ENCODE data around the gene SPHKAP. TPM values are rescaled to one million over a fixed set of nuclear protein-coding genes. Genes with fewer than 3 reads are reported as not detected.
"Not testable (repeated sequence)": the region's sequence is repeated elsewhere in the genome, so short reads cannot be mapped to it uniquely, and the experiment has no call there.

SPHKAP gene, protein sequence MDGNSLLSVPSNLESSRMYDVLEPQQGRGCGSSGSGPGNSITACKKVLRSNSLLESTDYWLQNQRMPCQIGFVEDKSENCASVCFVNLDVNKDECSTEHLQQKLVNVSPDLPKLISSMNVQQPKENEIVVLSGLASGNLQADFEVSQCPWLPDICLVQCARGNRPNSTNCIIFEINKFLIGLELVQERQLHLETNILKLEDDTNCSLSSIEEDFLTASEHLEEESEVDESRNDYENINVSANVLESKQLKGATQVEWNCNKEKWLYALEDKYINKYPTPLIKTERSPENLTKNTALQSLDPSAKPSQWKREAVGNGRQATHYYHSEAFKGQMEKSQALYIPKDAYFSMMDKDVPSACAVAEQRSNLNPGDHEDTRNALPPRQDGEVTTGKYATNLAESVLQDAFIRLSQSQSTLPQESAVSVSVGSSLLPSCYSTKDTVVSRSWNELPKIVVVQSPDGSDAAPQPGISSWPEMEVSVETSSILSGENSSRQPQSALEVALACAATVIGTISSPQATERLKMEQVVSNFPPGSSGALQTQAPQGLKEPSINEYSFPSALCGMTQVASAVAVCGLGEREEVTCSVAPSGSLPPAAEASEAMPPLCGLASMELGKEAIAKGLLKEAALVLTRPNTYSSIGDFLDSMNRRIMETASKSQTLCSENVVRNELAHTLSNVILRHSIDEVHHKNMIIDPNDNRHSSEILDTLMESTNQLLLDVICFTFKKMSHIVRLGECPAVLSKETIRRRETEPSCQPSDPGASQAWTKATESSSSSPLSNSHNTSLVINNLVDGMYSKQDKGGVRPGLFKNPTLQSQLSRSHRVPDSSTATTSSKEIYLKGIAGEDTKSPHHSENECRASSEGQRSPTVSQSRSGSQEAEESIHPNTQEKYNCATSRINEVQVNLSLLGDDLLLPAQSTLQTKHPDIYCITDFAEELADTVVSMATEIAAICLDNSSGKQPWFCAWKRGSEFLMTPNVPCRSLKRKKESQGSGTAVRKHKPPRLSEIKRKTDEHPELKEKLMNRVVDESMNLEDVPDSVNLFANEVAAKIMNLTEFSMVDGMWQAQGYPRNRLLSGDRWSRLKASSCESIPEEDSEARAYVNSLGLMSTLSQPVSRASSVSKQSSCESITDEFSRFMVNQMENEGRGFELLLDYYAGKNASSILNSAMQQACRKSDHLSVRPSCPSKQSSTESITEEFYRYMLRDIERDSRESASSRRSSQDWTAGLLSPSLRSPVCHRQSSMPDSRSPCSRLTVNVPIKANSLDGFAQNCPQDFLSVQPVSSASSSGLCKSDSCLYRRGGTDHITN (N-terminal part only)
- not detected for polyA plus RNA-seq (2012; ENCODE audit: missing spikeins)

DNA sequence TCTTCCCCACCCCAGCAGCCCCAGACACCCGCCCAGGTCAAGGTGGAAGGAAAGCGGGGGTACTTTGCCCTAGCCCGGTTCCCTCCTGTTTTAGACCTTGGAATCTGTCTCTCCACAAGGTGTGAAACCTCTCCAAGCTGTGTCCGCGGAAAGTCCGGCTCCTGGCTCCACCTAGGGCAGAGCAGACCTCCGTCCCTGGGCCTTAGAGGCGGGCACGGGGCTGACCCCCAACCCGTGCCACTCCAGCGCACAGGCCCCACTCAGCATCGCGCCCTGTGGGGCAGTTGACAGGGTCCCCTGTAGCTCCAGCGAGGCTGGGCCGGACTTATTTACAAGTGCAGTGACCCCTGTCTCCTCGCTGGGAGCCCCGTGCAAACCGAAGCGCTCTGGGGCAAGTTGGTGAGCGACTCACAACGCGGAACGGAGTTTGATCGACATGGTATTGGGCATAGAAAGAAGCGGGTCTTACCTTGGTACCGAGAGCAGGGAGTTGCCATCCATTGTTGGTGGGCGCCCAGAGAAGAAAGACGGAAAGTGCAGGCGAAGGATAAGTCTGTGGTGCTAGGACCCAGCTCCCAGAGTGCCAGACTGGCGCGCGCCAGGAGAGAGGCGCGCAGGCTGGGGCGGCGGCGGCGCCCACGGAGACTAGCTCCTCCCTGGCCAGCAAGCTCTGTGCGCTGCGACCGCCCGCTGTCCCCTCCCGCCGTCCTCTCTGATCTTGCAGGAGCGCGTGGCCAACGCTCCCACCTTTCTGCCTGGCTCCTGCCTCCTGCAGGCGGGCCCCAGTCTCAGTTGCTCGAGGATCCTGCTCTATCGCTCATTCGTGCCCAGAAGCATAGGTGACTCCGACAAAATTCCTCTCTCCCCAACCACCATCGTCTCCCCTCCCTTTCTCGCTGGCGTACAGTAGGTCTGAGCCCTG, at the start of gene SPHKAP:
Gene SPHKAP (minus strand): TSS at position 590 of the 922 bp plus-strand sequence. CDS start 89 bp downstream, at position 501.
- TF ChIP-seq POLR2A (IDR thresholded peaks at IDR 0.05; ENCODE audit: low read depth, low read length) (no peak), TAF1 (IDR thresholded peaks at IDR 0.05; ENCODE audit: borderline replicate concordance, low read depth, low read length) (no peak), POLR2AphosphoS5 (IDR thresholded peaks at IDR 0.05; ENCODE audit: low read depth, low read length) (no peak)
- DNase-seq (ENCODE audit: insufficient read length) (no peak), FAIRE-seq (no peak)

DNA sequence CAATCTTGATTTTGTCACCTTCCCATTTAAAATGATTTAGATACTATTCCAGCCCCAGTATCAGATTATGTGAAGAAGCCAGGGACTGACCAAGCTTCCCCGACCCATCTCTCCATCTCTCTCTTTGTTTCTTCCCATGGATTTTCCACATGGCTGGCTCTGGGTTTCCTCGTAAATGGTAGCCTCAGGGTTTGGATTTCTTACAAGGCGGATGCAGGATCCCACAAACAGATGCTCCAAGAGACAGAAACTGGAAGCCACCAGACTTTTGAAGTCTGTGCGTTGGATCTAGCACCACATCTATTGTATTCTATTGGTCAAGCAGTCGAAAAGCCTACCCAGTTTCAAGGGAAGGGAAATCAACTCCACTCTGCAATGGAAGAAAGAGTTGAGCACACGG, 46.0 kb upstream of the SPHKAP start:
- no peak for FAIRE-seq
- DNase-seq (ENCODE audit: insufficient read length): no peak
- TF ChIP-seq POLR2AphosphoS5 (IDR thresholded peaks at IDR 0.05; ENCODE audit: low read depth, low read length) (no peak), POLR2A (IDR thresholded peaks at IDR 0.05; ENCODE audit: low read depth, low read length) (no peak), TAF1 (IDR thresholded peaks at IDR 0.05; ENCODE audit: borderline replicate concordance, low read depth, low read length) (no peak)

DNA sequence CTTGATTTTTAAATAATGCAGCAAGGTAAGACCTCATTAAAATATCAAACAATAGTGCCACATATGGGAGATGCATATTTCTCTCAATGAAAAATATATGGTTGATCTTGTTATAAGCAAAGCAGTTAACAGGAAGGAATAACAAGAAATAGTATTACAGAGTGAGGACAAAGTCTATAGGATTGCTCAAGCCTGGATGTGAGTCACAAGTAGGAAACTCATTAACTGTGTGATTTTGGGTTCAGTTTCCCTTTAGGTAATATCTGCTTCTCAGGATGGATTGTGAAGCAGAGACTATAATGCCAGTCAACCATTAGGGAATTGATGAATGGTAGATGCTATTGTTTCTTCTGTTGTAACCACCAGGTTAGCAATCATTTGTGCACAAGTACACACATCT, 42.9 kb upstream of the SPHKAP start:
- no peak for FAIRE-seq
- no peak for TF ChIP-seq POLR2A (IDR thresholded peaks at IDR 0.05; ENCODE audit: low read depth, low read length)
- no peak for TF ChIP-seq POLR2AphosphoS5 (IDR thresholded peaks at IDR 0.05; ENCODE audit: low read depth, low read length)
- TF ChIP-seq TAF1 (IDR thresholded peaks at IDR 0.05; ENCODE audit: borderline replicate concordance, low read depth, low read length): no peak
- DNase-seq (ENCODE audit: insufficient read length): no peak

DNA sequence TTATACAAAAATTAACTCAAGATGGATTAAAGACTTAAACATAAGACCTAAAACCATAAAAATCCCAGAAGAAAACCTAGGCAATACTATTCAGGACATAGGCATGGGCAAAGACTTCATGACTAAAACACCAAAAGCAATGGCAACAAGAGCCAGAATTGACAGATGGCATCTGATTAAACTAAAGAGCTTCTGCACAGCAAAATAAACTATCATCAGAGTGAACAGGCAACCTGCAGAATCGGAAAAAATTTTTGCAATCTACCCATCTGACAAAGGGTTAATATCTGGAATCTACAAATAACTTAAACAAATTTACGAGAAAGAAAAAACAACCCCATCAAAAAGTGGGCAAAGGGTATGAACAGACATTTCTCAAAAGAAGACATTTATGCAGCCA, 37.1 kb upstream of the SPHKAP start:
- DNase-seq (ENCODE audit: insufficient read length); FAIRE-seq: not testable (repeated sequence)

DNA sequence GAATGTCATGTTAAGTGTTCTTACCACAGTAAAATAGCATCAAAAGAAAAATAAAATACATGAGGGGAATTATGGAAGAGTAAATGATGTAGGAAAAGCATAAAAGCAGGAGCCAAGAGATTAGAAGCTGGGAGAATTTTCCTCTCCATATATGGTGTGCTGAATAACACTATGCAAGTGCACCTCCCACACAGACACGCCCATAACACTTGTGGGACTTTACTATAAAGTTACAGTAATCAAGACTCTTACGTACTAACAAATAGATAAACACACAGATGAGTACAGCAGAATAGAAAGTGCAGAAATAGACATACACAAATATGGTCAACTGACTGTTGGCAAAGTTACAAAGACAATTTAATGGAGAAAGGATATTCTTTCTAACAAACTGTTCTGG, 16.0 kb upstream of the SPHKAP start:
- FAIRE-seq (no peak), DNase-seq (ENCODE audit: insufficient read length) (no peak)
- no peak for TF ChIP-seq TAF1 (IDR thresholded peaks at IDR 0.05; ENCODE audit: borderline replicate concordance, low read depth, low read length)
- no peak for TF ChIP-seq POLR2AphosphoS5 (IDR thresholded peaks at IDR 0.05; ENCODE audit: low read depth, low read length)
- no peak for TF ChIP-seq POLR2A (IDR thresholded peaks at IDR 0.05; ENCODE audit: low read depth, low read length)

DNA sequence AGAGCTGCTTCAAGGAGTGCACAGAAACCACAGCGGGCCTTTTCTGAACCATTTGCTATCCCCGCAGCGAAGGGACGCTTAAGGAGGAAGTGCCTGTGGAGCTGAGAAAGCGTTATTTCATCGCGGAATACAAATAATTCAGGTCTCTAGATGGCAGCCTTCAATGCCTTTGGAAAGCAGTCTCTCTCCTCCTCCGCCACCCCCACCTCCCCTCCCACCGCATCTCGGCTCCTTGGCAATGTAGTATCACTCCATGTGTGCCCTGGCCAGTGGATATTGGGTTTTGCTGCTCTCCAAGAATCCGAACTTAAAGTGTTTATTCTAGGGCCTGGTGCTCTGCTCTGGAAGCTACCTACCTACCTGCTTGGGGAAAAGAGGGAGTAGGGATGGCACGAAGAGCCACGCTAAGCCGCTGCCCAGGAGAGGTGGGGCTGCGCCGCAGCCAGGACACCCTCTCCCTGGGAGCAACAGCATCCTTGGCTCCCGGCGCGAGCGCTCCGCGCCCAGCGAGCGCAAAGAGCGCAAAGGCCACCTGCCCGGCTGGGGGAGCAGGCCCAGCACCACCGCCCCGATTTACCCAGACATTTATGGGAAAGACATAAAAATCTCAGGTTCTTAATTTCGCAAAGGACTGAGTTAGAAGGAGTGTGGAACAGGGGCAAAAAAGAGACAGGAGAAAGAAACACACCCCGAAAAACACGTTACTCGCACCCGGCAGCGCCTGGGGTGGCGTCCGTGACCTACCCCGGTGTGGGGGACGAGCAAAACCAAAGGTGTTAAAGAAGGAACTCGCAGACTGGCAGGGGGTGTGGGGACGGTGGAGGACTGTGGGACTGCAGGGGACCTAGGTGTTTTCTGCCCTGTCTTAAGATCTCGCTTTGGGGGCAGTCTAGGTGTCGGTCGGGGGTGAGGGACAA, 1.0 kb downstream of the SPHKAP start:
- TF ChIP-seq POLR2AphosphoS5 (IDR thresholded peaks at IDR 0.05; ENCODE audit: low read depth, low read length) (no peak), POLR2A (IDR thresholded peaks at IDR 0.05; ENCODE audit: low read depth, low read length) (no peak), TAF1 (IDR thresholded peaks at IDR 0.05; ENCODE audit: borderline replicate concordance, low read depth, low read length) (no peak)
- DNase-seq (ENCODE audit: insufficient read length) (no peak), FAIRE-seq (no peak)

DNA sequence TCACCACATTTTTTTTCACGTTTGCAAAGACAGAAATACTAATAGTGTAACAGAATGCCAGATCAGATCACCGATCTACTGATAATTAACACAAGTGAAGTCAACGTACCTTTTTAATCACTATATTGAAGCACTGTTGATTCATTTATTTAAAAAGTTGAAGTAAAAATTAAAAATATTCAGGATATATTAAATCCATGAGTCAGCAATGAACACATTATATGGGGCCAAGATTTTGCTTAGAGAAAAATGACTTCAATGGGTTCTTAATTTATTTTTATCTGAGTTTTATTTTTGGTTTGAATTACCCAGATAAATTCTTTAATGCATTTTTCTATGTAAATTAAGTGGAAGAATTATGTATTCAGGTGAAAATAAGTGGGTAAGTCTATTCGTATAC, 14.2 kb downstream of the SPHKAP start:
- no peak for TF ChIP-seq TAF1 (IDR thresholded peaks at IDR 0.05; ENCODE audit: borderline replicate concordance, low read depth, low read length)
- TF ChIP-seq POLR2A (IDR thresholded peaks at IDR 0.05; ENCODE audit: low read depth, low read length): no peak
- no peak for TF ChIP-seq POLR2AphosphoS5 (IDR thresholded peaks at IDR 0.05; ENCODE audit: low read depth, low read length)
- no peak for FAIRE-seq

DNA sequence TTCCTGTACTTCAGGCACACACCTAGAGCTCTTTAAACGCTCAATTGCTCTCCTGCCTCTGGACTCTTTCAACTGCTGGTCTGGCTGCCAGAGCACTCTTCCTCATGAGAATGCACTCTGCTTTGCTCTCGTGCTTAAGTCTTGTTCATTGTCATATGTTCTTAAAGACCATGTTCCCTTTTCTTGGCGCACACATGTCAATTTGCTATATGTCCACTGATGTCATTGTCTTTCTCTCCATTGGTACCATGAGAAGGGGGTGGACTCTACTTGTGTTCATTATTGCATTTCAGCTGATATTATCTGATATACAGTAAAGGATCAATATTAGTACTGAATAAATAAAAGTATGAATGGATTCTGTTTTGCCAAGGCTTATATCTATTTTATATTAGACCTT, 16.8 kb downstream of the SPHKAP start:
- no peak for DNase-seq (ENCODE audit: insufficient read length)
- TF ChIP-seq POLR2A (IDR thresholded peaks at IDR 0.05; ENCODE audit: low read depth, low read length): no peak
- FAIRE-seq: no peak

More for the DNA sequence above, 14.2 kb downstream of the SPHKAP start:
- DNase-seq (ENCODE audit: insufficient read length): no peak

DNA sequence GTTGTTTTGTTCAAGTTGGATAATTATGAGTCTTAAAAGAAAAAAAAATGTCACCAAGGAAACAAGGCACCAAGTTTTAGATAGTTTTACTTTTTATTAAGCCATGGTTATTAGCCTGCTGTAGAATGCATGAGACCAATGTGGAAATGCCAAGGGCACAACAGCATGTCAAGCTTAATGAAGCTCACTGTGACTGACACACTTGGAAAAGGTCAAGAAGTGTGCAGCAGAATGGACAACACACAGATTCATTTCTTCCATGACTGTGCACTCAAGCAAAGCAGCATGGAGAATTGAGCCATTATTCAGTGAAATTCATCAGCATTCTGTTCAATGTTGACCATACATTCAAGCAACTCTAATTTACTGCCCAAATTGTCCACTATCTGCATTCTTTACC, 23.6 kb downstream of the SPHKAP start:
- DNase-seq (ENCODE audit: insufficient read length) (no peak), FAIRE-seq (no peak)
- TF ChIP-seq POLR2A (IDR thresholded peaks at IDR 0.05; ENCODE audit: low read depth, low read length) (no peak), TAF1 (IDR thresholded peaks at IDR 0.05; ENCODE audit: borderline replicate concordance, low read depth, low read length) (no peak)

DNA sequence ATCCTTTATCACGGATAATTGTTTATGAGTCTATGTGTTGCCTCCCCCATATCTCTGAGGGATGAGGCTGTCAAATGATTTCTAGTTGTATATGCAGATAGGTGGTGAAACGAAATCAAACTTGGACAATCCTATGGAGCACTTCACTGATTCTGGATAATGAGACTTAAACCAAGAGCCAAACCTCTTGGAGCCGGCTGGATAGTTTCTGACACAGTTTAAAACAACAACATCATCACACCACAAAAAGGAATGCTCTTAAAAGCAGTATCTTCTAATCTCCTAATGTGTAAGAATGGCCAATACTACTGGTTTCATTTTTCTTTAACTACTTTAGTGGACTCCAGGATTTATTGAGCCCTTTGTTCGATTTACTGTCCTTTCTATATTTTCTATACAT, 36.5 kb downstream of the SPHKAP start:
- no peak for TF ChIP-seq POLR2AphosphoS5 (IDR thresholded peaks at IDR 0.05; ENCODE audit: low read depth, low read length)
- TF ChIP-seq TAF1 (IDR thresholded peaks at IDR 0.05; ENCODE audit: borderline replicate concordance, low read depth, low read length): no peak
- no peak for TF ChIP-seq POLR2A (IDR thresholded peaks at IDR 0.05; ENCODE audit: low read depth, low read length)
- DNase-seq (ENCODE audit: insufficient read length): no peak
- no peak for FAIRE-seq
